Loucy (cell line): Measurements from ENCODE around the gene COL1A1.

Experiments used
- EZH2phosphoT487 ChIP-seq: fragments of 200-600 bp; IDR thresholded peaks from 2 replicates; pipeline ENCODE4 v1.6.1; 2018; ENCODE audit warnings: antibody characterized with exemption, mild to moderate bottlenecking, moderate library complexity, borderline replicate concordance
- TF ChIP-seq, protein P1 (sequence below): fragments of 200-600 bp; sonication (generic); conservative IDR thresholded peaks from 2 replicates; pipeline ENCODE4 v1.5.1; 2014; ENCODE audit warnings: mild to moderate bottlenecking, antibody characterized with exemption, low read length

DNA sequence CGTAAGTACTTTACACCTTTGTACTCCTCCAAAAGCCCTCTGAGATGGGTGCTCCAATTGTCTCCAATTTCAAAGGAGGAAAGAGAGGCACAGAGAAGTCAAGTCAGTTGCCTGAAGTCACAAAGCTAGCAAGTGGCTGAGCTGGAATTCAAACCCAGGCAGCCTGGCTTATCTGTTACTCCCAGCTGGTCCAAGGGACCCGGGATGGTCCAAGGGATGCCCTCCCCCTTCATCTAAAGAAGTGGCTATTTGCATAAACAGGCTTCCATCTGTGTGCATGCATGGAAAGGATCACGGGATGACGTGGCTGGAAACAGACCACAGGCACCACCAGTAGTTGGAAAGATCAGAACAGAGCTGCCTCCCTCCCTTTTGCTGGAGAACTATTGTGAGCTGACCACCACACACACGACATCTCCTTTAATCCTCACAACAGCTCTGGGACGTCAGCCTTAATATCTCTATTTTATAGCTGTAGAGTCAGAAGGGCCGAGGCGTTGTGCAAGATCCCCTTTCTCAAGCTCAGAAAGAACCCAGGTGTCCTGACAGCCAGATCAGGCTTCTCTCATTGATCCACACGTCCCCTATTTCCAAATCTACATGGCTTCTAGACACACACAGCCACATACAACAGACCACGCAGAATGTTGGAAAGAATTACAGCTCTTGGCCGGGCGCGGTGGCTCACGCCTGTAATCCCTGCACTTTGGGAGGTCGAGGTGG lies 10.9 kb upstream of the COL1A1 start:
- TF ChIP-seq, protein P1, sequence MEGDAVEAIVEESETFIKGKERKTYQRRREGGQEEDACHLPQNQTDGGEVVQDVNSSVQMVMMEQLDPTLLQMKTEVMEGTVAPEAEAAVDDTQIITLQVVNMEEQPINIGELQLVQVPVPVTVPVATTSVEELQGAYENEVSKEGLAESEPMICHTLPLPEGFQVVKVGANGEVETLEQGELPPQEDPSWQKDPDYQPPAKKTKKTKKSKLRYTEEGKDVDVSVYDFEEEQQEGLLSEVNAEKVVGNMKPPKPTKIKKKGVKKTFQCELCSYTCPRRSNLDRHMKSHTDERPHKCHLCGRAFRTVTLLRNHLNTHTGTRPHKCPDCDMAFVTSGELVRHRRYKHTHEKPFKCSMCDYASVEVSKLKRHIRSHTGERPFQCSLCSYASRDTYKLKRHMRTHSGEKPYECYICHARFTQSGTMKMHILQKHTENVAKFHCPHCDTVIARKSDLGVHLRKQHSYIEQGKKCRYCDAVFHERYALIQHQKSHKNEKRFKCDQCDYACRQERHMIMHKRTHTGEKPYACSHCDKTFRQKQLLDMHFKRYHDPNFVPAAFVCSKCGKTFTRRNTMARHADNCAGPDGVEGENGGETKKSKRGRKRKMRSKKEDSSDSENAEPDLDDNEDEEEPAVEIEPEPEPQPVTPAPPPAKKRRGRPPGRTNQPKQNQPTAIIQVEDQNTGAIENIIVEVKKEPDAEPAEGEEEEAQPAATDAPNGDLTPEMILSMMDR, result no peak
- no peak for TF ChIP-seq EZH2phosphoT487
